CD14-positive monocyte (primary cell): ENCODE data around the gene COBLL1. TPM values are rescaled to one million over a fixed set of nuclear protein-coding genes. Genes with fewer than 3 reads are reported as not detected.

Source experiments
- DNase-seq, 3 donors: peaks; one replicate each; pipeline ENCODE4 v3.0.0-alpha.2; 2011 to 2022
- H2AFZ ChIP-seq: 2 replicates; pipeline ENCODE4 v1.6.0; 2012; ENCODE audit warnings: mild to moderate bottlenecking, low read depth, low read length, inconsistent platforms; ENCODE audit not compliant: insufficient read depth, poor library complexity, severe bottlenecking
- H3K27ac ChIP-seq, 2 donors: 1 replicate in 1 of 2; 2 replicates in 1 of 2; pipeline ENCODE4 v1.5.1; 2012 to 2013; ENCODE audit warnings: low read length in 2 of 2, control low read depth in 1 of 2, inconsistent platforms in 1 of 2, low read depth in 1 of 2, mild to moderate bottlenecking in 1 of 2
- H3K27me3 ChIP-seq, 2 donors: one replicate each; pipeline versions ENCODE4 v1.6.0 to v1.6.1; 2011 to 2013; ENCODE audit warnings: low read length in 2 of 2; ENCODE audit not compliant: control insufficient read depth in 2 of 2, insufficient read depth in 2 of 2
- H3K36me3 ChIP-seq, 2 donors: replicated peaks in 1 of 2; 1 replicate in 1 of 2; 2 replicates in 1 of 2; pipeline versions ENCODE4 v1.5.1 to v1.6.1; 2012 to 2013; ENCODE audit warnings: low read length in 2 of 2, control low read depth in 1 of 2, inconsistent platforms in 1 of 2, mild to moderate bottlenecking in 1 of 2; ENCODE audit not compliant: insufficient read depth in 2 of 2, control insufficient read depth in 1 of 2
- H3K4me1 ChIP-seq, 2 donors: 1 replicate in 1 of 2; 2 replicates in 1 of 2; pipeline versions ENCODE4 v1.5.1 to v1.6.1; 2012 to 2013; ENCODE audit warnings: low read length in 2 of 2, control low read depth in 1 of 2, inconsistent platforms in 1 of 2, mild to moderate bottlenecking in 1 of 2, moderate library complexity in 1 of 2; ENCODE audit not compliant: insufficient read depth in 2 of 2, control insufficient read depth in 1 of 2
- H3K4me2 ChIP-seq: replicated peaks from 2 replicates; pipeline ENCODE3; 2012; ENCODE audit warnings: low read length, moderate library complexity, mild to moderate bottlenecking; ENCODE audit not compliant: poor library complexity, severe bottlenecking; ENCODE audit errors: extremely low read depth
- H3K4me3 ChIP-seq, 3 experiments: fragments of 200-600 bp in 1 of 3; sonication (generic) in 1 of 3; replicated peaks in 1 of 3; 1 replicate in 2 of 3; 2 replicates in 1 of 3; pipeline ENCODE4 v1.5.1; 2011 to 2013; ENCODE audit warnings: low read length in 3 of 3, mild to moderate bottlenecking in 3 of 3, control low read depth in 2 of 3, low read depth in 2 of 3, inconsistent platforms in 1 of 3, moderate library complexity in 1 of 3
- H3K79me2 ChIP-seq: 2 replicates; pipeline ENCODE4 v1.6.0; 2012; ENCODE audit warnings: mild to moderate bottlenecking, control low read depth, inconsistent platforms, low read length, moderate library complexity; ENCODE audit not compliant: insufficient read depth
- H3K9ac ChIP-seq: 2 replicates; pipeline ENCODE4 v1.6.0; 2017; ENCODE audit warnings: low read length, mild to moderate bottlenecking; ENCODE audit not compliant: insufficient read depth, poor library complexity, severe bottlenecking
- H3K9me3 ChIP-seq, 2 donors: replicated peaks in 1 of 2; 1 replicate in 1 of 2; 2 replicates in 1 of 2; pipeline versions ENCODE4 v1.5.1 to v1.6.1; 2012 to 2013; ENCODE audit warnings: low read length in 2 of 2, control low read depth in 1 of 2; ENCODE audit not compliant: control insufficient read depth in 1 of 2, insufficient read depth in 1 of 2
- H4K20me1 ChIP-seq: 2 replicates; pipeline ENCODE4 v1.6.0; 2012; ENCODE audit warnings: mild to moderate bottlenecking, low read length, control low read depth, moderate library complexity; ENCODE audit not compliant: insufficient read depth
- H3K27ac Mint-ChIP-seq, 7 donors: one replicate each; pipeline ENCODE4 v1.8.0; 2020; ENCODE audit warnings: mild to moderate bottlenecking in 7 of 7, mixed read lengths in 7 of 7, moderate library complexity in 6 of 7, inconsistent platforms in 2 of 7
- H3K27me3 Mint-ChIP-seq, 3 donors: one replicate each; pipeline ENCODE4 v1.8.0; 2021 to 2022; ENCODE audit warnings: low read depth in 3 of 3, mild to moderate bottlenecking in 3 of 3, mixed read lengths in 3 of 3, moderate library complexity in 3 of 3, inconsistent platforms in 1 of 3
- H3K36me3 Mint-ChIP-seq, 2 donors: one replicate each; pipeline ENCODE4 v1.8.0; 2020; ENCODE audit warnings: mixed read lengths in 2 of 2, inconsistent platforms in 1 of 2, mild to moderate bottlenecking in 1 of 2
- H3K4me1 Mint-ChIP-seq: one replicate; pipeline ENCODE4 v1.8.0; 2020; ENCODE audit warnings: mild to moderate bottlenecking, mixed read lengths
- H3K4me3 Mint-ChIP-seq, 2 donors: one replicate each; pipeline ENCODE4 v1.8.0; 2020; ENCODE audit warnings: mild to moderate bottlenecking in 2 of 2, mixed read lengths in 2 of 2, moderate library complexity in 1 of 2
- H3K9me3 Mint-ChIP-seq, 7 donors: one replicate each; pipeline ENCODE4 v1.8.0; 2020 to 2022; ENCODE audit warnings: mixed read lengths in 7 of 7, mild to moderate bottlenecking in 6 of 7, moderate library complexity in 6 of 7, inconsistent platforms in 2 of 7
- WGBS: methylation state at CpG from one replicate; pipeline ENCODE4 v1.1.5; 2013; ENCODE audit warnings: missing lambda C conversion rate; ENCODE audit not compliant: insufficient coverage; 5-methylcytosine and 5-hydroxymethylcytosine counted together
- intact Hi-C, 2 donors: fragments of 100-400 bp; cut with micrococcal nuclease; formaldehyde crosslinking; loops; one replicate each; pipeline versions ENCODE4 v1.15.0 to v1.15.1; 2023
- polyA plus RNA-seq, 3 donors: library from polyadenylated mRNA; depleted of rRNA in 1 of 3; unstranded in 2 of 3; stranded (reverse) in 1 of 3; fragments of 300-500 nt in 2 of 3; fragments of >200 nt in 1 of 3; fragmentation: Illumina TruSeq in 2 of 3; gene quantifications; 1 replicate in 2 of 3; 2 replicates in 1 of 3; pipeline ENCODE4 v1.2.3, GENCODE V29; 2012 to 2021
- TF ChIP-seq, protein P1 (sequence below): fragments of 200-600 bp; IDR thresholded peaks from one replicate; pipeline ENCODE4 v1.8.0; 2022; ENCODE audit warnings: antibody characterized with exemption, mild to moderate bottlenecking

The COBLL1 gene
- polyA plus RNA-seq, 3 donors = 0.18 to 0.54 (median 0.24) TPM

DNA sequence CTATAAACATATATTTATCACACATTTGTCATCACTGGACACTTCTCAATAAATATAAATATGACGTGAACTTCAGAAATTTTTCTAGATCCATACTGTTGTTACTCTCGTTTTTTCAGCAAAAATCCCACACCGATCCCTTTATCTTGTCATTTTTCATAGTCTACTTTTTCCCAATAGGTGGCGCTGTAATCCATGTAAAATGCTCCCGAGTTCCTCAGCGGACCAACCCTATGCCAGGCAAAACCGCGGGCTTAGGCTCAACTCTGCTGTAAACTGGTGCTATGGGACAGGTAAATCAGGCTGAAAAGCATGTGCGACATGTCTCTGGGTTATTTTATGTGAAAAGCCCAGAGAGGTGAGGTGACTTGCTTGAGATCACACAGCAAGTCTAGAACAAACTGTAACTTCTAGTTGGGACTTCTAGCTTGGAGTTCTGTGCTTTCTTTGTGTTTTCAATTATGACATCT, 104.0 kb downstream of the COBLL1 start:
- Mint-ChIP-seq H3K9me3 (no peaks in the 10 kb centered on the region), H3K27me3 (peaks cover 0 to 3% (median 0%) of the 10 kb centered on the region in 3 donors), H3K4me3 (peak overlapping the region in 1 of 2 donors; percentile 13), H3K27ac (no peak overlapping the region), H3K4me1 (peaks cover 8% of the 10 kb centered on the region), H3K36me3 (no peaks in the 10 kb centered on the region)
- H3K4me2 ChIP-seq = peak overlapping the region; percentile 22
- TF ChIP-seq, protein P1, sequence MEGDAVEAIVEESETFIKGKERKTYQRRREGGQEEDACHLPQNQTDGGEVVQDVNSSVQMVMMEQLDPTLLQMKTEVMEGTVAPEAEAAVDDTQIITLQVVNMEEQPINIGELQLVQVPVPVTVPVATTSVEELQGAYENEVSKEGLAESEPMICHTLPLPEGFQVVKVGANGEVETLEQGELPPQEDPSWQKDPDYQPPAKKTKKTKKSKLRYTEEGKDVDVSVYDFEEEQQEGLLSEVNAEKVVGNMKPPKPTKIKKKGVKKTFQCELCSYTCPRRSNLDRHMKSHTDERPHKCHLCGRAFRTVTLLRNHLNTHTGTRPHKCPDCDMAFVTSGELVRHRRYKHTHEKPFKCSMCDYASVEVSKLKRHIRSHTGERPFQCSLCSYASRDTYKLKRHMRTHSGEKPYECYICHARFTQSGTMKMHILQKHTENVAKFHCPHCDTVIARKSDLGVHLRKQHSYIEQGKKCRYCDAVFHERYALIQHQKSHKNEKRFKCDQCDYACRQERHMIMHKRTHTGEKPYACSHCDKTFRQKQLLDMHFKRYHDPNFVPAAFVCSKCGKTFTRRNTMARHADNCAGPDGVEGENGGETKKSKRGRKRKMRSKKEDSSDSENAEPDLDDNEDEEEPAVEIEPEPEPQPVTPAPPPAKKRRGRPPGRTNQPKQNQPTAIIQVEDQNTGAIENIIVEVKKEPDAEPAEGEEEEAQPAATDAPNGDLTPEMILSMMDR = peak; percentile 81
- no peak overlapping the region for H3K4me3 ChIP-seq
- H3K27me3 ChIP-seq = no peaks in the 10 kb centered on the region
- peak; percentile 42 to 62 (median 61) for DNase-seq
- H4K20me1 ChIP-seq = no peaks in the 10 kb centered on the region
- 6% methylated on average over 6 of the region's 9 CpGs for WGBS
- H3K36me3 ChIP-seq = no peaks in the 10 kb centered on the region
- H3K9me3 ChIP-seq = no peaks in the 10 kb centered on the region
- peak overlapping the region; percentile 10 for H2AFZ ChIP-seq
- no peak overlapping the region for H3K27ac ChIP-seq
- no peaks in the 10 kb centered on the region for H3K4me1 ChIP-seq
- H3K9ac ChIP-seq = no peak overlapping the region
- no peaks in the 10 kb centered on the region for H3K79me2 ChIP-seq
- intact Hi-C loops = loop anchor here in 1 of 2 donors (10.0 kb wide), 1 partner anchor 257 kb away; no protein-coding TSS in a partner anchor

DNA sequence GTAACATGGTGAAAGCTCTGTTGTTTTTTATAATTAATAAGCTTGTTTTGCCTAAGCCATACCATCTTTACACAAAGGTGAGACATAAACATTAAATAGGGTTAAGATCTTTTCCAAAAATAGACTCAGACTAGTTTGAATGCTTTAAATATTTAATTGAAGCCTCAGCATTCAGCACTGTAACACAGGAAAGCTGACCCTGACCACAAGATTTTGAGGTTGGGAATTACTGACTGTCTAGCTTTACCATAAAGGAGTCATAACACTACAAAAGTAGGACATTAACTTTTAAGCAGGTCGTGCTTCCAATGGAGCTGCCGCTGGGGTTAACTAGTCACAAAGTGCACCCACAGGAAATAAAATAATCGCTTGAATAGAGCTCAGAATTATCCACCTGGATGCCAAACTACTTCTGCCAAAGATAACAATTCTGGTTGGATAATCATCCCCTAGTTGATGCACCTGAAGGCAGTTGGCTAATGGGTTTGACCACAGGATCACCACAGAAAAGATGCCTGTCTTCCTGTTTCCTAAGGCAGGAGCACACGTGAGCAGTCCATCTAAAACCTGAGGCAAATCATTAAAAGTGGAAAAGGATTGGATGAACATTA, 106.2 kb downstream of the COBLL1 start:
- intact Hi-C loops = loop anchor here in 1 of 2 donors (10.0 kb wide), 1 partner anchor 259 kb away; no protein-coding TSS in a partner anchor

More for the DNA sequence above, 106.2 kb downstream of the COBLL1 start:
- peaks cover 5 to 7% of the 10 kb centered on the region in 2 donors for H3K4me1 ChIP-seq
- H3K4me1 Mint-ChIP-seq = peaks cover 14% of the 10 kb centered on the region
- WGBS = 50% methylated on average over 3 of the region's 4 CpGs
- no peak overlapping the region for H3K4me2 ChIP-seq
- H3K4me3 ChIP-seq = no peak overlapping the region
- no peaks in the 10 kb centered on the region for H3K9me3 ChIP-seq
- H3K4me3 Mint-ChIP-seq = no peak overlapping the region
- H3K9me3 Mint-ChIP-seq = no peaks in the 10 kb centered on the region
- H3K9ac ChIP-seq = no peak overlapping the region
- no peaks in the 10 kb centered on the region for H3K36me3 ChIP-seq
- DNase-seq = no peak
- TF ChIP-seq, protein P1 = no peak
- no peak overlapping the region for H3K27ac Mint-ChIP-seq
- H3K36me3 Mint-ChIP-seq = no peaks in the 10 kb centered on the region
- H3K27ac ChIP-seq = no peak overlapping the region
- no peak overlapping the region for H2AFZ ChIP-seq
- no peaks in the 10 kb centered on the region for H3K27me3 ChIP-seq
- no peaks in the 10 kb centered on the region for H3K79me2 ChIP-seq
- peaks cover 0 to 3% (median 0%) of the 10 kb centered on the region in 3 donors for H3K27me3 Mint-ChIP-seq
- no peaks in the 10 kb centered on the region for H4K20me1 ChIP-seq
